CD1c-positive myeloid dendritic cell (primary cell): Measurements from ENCODE around the gene GOLT1B.

Experiments
- DNase-seq: peaks from one replicate; pipeline ENCODE4 v3.0.0-alpha.2; 2016; ENCODE audit errors: extremely low spot score

The GOLT1B gene

DNA sequence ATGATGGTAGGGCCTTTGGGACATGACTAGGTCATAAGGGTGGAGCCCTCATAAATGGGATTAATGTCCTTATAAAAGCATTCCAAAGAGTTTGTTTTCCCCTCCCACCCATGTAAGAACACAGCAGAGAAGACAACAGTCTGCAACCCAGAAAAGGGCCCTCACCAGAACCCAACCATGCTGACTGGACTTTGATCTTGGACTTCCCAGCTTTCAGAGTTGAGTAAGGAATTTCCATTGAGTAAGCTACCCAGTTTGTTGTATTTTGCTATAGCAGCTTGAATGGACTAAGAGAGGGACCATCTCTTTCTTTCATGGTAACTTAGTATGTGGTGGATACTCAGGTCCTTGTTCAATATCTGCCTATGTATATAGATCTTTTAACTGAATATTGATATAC, 21.6 kb downstream of the GOLT1B start:
- DNase-seq, result no peak

DNA sequence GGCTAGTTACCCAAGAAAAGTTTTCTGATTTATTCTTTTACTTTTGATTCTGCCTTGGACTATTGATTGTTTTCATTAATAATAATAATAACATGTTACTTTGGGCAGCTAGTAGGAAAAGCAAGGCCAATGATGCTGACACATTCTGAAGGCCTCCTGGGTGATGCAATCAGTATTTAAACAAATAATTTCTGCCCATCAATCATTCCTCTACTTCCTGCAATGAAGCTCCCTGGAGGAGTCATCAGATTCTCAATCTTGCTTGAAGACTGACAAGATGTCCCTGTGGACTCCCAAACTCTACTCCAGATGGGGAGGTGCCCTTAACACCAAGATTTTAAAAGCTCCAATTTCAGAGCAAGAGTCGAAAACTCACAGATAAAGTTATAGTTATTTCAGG, 24.5 kb downstream of the GOLT1B start, which contains the start of gene SPX:
SPX (plus strand) TSS at position 244 of the 400 bp plus-strand sequence. CDS start 177 bp downstream, outside the sequence.
- DNase-seq, result no peak

DNA sequence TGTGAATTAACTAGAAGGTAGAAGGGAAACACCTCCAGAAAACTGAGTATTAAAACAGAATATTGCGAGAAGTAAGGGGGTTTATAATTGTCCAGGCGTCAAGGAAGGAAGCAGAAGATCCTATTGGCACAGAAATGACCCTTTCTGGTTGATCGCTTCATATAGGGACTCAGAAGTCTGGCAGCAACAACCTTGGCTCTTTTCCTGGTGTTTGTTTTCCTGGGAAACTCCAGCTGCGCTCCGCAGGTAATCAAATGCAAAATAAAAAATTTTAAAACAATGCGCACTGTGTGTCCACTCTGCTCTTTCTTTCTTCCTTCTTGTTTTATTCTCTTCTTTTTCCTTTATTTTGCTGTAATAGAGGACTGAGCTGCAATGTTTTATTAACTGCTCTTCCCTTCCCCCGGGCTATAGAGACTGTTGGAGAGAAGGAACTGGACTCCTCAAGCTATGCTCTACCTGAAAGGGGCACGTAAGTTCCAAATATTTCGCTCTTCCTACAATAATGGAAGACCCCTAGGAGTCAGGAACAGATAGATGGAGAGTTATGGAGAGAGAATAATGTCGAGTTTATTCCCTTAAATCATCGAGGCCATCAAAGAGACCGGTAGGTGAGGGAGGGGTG, 25.2 kb downstream of the GOLT1B start:
- no peak for DNase-seq

DNA sequence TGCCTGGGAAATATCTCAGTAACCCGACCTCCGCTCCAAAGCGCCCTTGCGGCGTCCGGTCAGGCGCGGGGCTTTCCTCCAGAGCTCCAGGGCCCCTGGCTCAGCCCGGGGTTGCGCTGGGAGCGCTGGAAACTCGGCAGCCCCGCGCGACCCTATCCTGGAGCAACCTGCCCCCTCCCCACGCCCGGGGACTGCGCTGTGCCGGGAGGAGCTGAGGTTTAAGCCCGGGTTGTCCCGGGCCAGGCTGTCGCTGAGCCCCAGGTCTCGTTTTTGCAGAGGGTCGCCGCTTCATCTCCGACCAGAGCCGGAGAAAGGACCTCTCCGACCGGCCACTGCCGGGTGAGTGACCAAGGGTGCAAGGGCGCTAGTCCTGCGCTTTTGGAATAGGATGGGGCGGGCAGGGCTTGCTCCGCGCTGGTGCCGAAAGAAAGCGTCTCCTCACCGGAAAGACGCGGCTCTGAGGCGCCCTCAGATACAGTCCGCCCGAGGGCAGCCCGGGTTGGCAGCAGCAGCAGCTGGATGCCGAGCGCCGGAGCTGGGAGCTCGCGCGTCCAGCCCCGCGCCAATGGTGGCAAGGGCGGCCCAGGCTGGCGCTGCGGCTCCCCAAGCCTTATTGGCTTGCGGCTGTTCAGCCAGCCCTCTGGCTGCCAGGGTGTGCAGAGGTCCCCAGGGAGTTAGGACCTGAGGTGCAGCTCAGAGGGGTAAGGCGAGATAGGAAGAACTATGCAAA, 26.0 kb downstream of the GOLT1B start:
- no peak for DNase-seq

DNA sequence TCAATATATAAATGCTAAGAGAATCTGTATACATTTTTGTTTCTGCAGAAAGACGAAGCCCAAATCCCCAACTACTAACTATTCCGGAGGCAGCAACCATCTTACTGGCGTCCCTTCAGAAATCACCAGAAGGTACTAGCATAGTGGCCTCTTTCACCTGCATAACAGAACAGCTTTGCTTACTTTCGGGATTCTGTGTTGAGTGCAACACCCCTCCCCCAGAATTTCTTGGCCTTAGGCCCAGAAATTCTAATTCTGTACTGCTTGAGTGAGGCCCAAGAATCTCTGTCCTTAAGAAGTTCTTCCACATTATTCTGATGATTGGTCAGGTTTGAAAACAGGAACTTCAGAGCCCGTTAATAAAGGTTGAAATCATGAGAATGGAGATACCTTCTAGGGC, 27.4 kb downstream of the GOLT1B start:
- no peak for DNase-seq

DNA sequence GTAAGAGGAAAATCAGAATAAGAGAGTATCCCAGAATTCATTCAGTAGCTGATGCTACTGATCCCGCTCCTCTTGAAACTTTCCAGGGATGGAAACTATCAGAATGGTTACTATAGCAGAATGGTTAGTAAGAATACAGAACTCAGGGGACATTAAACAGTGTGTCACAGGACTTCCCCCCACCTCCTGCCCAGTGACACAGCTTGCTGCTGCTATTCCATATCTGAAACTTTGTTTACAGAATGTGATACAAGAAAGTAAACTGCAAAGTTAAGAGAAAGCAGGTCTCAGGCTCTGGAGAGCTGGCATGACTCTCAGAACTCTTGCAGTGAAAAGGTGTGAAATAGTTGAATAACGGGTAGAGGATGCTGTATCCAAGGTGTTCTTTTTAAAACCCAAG, 27.9 kb downstream of the GOLT1B start:
- DNase-seq, result no peak

DNA sequence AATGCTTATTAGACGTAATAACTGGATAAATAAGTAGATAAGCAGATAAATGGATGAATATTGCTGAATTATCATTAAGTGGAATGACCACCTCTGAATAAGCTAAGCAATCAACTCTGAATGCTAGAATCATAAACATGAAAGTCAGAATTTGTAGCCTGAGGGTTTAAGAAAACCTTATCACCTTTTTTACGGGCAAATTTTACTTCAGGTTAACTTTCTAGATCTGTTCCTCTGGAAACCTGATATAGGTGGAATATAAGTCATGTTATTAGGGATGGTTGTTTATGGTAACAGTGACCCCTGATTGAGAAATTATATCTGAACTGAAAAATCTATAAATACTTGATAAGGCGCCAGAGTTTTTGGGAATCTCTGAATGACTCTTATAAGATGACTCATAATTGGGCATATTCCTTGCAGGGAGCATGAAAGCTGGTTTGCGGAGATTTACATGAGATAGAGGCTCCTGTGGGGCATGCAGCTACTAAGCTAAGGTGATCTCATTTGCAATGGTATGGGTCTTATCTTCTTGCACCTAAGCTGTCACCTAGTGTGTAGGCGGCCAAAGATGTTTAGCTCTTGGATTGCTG, 36.6 kb downstream of the GOLT1B start:
- no peak for DNase-seq

DNA sequence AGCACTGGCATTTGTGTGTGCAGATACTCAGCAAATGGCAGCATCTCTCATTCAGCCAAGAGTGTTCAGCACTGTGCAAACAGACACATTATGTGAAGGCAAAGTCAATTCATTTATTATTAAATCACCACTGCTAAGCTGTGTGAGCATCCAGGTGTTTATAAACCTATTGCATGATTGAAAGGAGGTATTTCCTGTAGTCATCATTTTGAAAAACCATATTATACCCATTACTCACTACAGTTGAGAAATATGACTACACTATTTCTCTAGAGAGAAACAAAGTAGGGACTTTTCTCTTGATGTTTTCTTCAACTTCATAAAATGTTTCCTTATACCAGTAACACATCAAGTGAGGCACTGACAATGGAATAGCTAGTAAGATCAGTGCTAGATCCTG, 38.2 kb downstream of the GOLT1B start:
- no peak for DNase-seq

DNA sequence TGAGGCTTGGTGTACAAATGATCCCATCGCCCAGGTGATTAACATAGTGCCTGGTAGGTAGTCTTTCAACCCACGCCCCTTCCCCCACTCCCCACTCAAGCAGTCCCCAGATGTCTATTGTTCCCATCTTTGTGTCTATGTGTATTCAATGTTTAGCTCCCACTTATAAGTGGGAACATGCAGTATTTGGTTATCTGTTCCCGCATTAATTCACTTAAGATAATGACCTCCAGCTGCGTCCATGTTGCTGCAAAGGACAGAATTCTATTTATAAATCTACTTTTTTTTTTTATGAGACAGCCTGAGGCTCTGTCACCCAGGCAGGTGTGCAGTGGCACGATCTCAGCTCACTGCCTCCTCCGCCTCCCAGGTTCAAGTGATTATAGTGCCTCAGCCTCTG, 40.2 kb downstream of the GOLT1B start:
- DNase-seq, result no peak

DNA sequence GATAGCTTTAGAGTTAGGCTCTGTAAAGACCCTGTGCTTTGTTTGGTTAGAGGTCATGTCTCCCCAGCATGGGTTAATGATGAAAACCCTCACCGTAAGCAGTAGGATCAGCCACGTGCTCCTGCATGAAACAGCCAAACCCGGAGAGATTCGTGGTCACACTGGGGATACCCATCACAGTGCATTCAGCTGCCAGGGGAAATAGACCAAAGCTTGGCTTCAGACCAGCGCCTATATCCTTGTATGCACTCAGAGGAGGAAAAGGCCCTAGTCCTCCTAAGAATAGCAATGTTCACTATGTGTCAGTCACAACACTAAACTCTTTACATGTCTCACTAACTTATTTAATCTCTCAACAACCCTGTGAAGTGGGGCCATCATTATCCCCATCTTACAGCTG, 40.8 kb downstream of the GOLT1B start:
- no peak for DNase-seq

DNA sequence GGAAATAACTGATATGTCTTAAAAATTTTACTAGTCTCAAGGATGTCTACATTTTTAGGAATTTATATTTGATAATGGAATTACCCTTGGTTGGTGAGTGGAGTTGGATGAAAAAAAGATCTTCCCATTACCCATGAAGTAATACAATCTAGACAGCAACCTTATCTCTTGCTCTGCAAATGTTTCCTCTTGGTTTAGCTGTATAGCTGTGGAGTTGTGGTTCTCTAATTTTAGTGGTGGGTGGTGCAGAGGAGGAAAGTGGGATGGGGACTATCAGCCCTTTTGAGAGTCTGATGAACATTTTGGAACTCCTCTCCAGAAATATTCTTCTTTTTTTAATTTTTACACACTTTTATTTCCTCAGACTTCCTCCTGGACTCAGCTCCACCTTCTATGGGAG, 41.6 kb downstream of the GOLT1B start:
- DNase-seq, result no peak

DNA sequence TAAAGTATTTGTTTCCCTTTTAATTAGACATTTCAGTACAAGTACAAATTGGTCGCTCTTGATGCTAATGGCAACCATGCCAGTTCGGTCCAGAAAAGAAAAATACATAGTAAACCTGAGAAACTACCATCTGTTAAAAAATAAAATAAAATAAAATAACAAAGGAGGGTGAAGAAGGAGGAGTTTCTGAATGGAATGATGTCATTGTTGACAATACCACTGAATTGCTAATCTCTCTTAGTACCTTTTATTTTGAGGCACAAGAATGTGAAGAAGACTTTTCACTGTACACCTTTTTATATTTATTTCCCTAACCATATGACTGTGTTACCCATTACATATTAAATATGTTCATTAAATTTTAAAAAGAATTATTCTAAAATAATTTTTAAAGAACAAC, 44.0 kb downstream of the GOLT1B start:
- no peak for DNase-seq

DNA sequence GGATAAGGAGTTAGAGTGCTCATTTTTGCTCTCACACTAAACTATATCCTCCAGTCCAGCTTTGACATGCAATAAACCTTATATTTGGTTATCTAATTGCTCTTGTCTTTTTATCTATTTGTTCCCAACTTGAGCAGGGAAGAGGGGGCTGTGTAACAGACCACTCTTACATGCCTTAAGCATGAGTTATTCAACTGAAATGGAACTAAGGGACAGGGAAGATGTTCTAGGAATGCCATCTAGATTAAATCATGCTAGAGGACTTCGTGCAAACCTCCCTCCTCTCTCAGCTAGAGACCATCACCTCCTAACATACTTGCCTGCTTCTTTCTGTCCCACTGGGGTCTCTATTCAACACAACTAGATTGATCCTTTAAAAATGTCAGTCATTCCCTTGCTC, 45.1 kb downstream of the GOLT1B start:
- DNase-seq, result no peak

DNA sequence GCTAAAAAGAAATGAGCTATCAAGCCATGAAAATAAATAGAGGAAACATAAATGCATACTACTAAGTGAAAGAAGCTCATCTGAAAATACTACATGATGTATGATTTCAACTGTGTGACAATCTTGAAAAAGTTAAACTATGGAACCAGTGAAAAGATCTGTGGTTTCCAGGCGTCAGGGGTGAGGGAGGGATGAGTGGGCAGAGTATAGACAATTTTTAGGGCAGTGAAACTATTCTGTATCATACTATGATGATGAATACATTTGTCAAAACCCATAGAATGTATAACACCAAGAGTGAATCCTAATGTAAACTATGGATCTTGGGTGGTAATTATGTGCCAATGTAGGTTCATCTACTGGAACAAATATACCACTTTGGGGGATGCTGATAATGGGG, 45.8 kb downstream of the GOLT1B start:
- DNase-seq, result no peak

DNA sequence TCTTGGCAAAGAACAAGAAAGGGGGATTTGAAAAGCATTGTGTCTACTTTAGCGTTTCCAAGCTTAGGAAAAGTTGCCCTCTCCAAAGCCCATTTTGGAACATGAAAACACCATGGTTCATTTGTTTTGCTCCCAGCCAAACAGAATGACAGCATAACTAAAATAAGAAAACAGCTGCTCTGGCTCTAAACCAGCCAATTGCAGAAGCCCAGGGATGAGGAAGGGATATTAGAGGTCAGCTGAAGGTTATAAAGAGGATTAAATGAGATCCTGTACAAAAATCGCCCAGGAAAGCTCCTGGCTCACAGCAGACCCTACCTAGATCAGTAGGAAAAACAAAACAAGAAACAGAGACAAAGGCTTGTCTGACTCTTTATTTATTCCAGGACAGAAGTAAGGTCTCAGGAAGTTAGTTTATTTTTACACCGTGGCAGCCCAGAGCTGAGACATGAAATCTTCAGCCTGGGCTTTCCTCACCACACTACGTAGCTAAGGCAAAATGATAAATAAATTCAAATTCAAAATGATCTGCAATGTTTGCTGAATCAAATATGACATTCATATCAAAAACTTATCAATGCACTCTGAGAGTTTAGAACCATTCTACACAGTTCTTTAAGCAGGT, 50.4 kb downstream of the GOLT1B start:
- no peak for DNase-seq

DNA sequence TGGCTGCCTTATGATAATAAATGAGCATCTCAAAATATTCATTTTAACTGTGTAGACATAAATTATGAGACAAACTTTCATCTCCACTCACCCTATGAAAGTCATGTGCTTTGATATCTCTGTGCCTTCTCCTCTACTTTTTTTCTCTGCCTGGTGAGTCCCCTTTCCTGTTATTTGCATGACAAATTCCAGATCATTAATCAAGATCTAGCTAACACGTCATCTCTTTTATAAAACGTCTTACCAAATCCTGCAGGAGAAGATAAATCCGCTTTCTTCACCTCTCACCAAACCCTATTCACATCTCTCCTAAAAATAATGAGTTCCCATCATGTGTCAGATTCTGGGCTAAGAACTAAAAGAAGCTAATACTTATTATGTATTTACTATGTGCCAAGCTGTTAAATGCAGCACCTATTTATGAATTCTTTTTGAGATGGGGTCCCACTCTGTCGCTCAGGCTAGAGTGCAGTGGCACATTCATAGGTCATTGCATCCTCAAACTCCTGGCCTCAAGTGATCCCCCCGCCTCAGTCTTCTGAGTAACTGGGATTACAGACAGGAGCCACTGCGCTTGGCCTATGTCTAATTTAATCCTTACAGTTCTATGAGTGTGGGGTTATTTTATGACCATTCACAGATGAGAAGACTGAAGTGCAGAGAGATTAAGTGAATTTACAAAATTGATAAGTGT, 51.2 kb downstream of the GOLT1B start:
- DNase-seq, result no peak

DNA sequence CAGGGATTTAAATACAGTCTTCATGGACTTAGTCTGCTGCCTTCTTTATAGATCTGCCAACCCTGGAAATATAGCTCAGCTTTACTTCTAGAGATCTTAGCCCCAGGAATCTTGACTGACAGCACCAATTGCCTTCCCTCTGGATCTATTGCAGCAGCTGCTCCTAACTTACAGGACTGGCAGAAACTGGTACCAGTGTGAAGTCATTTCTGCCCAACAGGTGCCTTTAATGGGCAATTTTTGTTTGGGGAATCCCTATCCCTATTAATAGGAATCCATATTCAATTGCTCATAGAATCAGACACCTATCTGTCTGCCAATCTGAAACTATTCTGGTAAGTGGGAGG, 51.7 kb downstream of the GOLT1B start:
- no peak for DNase-seq

DNA sequence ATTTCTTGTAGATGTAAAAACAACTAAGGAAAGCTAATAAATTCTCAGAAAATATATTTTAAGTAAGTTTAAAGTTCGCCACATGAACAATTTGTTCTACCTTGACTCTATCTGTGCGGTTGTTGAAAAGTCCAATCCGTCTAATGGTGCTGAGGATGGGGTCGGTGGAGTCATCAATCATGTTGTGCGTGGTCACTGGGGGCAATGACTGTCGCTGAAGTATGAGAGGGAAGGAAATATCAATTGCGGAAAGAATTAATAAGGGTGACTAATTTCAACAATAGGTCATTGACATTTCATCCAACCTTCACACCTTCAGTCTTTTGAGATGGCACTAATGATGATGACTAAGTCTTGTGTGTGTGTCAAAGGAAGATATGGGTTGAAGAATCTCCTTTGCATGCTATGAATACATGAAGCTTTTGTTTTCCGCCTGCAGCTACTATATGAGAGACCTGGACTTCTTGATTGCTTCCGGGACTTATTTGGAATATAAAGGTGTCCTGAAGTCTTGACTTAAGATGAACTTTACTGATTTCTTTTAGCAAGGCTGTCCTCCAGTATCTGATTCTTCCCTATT, 56.6 kb downstream of the GOLT1B start:
- no peak for DNase-seq

DNA sequence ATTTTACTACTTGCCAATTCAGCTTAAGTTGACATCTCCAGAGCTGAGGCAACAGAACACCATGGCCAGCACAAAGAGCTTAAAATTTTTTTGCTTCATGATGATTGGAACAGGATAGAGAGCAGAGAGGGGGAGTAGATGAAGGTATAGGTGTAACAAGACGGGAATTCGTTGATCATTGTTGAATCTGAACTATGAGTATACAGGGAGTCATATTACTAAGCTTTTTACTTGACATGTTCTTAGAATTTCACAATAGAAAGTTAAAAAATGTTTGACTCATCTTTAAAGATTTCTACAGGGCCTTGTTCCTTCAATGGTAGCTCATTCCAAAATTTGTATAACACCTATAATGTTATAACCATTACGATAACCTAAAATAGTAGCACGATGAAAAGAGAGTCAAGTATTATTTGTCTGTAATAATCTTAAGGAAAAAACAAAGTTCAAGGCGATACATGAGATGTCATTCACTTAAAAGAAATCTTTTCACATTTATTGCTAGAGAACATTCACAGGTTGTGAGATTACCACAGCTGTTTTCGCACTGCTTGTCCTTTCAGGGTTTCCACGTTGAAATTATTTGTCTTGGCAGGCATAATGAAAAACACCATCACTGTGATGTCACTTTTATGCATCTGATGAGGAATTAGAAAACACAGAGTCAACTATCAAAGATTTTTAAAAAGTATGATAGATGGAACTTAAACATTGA, 58.4 kb downstream of the GOLT1B start:
- DNase-seq, result no peak

DNA sequence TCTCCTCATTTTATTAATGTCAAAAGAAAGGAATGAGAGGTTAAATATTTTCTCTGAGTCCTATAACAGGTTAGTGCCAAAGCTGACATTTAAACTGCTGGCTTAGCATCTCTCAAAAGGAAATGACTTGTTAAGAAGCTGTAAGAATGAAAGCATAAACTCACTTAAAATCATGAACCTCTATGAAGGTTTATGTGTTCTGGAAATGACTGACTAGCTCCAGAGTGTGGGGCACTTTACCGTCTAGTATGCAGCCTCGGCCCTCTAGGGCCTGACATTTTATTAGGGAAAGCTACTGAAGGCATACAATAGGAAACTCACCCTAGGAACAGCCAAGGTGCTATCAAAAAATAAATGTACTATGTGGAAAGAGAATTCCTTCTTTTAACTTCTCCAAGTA, 59.6 kb downstream of the GOLT1B start:
- no peak for DNase-seq

DNA sequence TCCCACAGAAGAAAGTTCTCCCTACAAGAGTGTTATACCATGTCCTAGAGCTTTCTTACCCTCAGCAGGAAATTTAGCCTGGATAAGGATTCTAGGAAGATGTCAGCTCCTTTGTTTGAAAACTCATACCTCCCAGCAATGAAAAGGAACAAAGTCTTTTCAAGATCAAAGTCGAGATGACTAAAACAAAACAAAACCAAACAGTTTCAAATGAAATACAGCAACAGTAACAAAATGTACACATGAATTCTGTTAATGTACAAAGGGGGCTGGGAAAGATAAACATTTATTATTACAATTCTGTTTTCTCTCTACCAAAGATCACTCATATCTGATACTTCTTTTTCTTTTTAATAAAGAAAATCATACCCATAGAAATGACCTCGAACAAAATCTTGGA, 61.3 kb downstream of the GOLT1B start:
- DNase-seq, result no peak
